ENCODE data around the gene INTS13. TPM values are rescaled to one million over a fixed set of nuclear protein-coding genes. Genes with fewer than 3 reads are reported as not detected.
"Not testable (repeated sequence)": the region's sequence is repeated elsewhere in the genome, so short reads cannot be mapped to it uniquely, and the experiment has no call there.

The INTS13 gene
- total RNA-seq, 1 donor: 50.5 TPM

DNA sequence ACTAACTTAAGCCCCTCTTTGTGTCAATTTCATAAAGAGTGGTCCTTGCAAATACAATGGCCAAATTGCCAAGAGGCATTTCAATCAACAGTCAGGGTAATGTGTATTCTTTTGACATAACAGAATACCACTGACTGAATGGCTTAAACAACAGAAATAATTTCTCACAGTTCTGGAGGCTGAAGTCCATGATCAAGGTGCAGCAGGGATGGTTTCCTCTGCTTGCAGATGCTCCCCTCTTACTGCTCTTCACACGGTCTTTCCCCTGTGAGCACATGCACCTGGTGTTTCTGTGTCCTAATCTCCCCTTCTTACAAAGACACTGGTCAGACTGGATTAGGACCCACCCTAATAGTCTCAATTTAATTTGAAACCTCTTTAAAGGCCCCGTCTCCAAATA, 32.4 kb upstream of the INTS13 start:
- H3K4me3 ChIP-seq (ENCODE audit: low read depth, low read length): no peak overlapping the region
- no peak for DNase-seq (ENCODE audit: low read depth)
- TF ChIP-seq, protein P1, sequence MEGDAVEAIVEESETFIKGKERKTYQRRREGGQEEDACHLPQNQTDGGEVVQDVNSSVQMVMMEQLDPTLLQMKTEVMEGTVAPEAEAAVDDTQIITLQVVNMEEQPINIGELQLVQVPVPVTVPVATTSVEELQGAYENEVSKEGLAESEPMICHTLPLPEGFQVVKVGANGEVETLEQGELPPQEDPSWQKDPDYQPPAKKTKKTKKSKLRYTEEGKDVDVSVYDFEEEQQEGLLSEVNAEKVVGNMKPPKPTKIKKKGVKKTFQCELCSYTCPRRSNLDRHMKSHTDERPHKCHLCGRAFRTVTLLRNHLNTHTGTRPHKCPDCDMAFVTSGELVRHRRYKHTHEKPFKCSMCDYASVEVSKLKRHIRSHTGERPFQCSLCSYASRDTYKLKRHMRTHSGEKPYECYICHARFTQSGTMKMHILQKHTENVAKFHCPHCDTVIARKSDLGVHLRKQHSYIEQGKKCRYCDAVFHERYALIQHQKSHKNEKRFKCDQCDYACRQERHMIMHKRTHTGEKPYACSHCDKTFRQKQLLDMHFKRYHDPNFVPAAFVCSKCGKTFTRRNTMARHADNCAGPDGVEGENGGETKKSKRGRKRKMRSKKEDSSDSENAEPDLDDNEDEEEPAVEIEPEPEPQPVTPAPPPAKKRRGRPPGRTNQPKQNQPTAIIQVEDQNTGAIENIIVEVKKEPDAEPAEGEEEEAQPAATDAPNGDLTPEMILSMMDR (IDR thresholded peaks at IDR 0.05; ENCODE audit: insufficient read depth, low read depth, low read length): no peak

DNA sequence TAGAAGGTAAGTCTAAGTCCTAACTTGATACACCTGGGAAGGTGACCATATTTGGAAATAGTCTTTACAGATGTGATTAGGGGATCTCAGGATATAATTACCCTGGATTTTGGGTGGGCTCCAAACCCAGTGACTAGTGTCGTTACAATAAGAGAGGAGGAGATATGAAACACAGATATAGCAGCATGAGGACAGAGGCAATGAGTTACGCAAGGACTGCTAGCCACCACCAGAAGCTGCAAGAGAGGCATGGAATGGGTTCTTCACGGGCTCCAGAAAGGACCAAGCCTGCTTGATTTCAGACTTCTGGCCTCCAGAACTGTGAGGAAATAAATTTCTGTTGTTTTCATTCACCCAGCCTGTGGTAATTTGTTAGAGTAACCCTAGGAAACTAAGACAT, 29.1 kb upstream of the INTS13 start:
- DNase-seq (ENCODE audit: low read depth): no peak
- TF ChIP-seq, protein P1 (IDR thresholded peaks at IDR 0.05; ENCODE audit: insufficient read depth, low read depth, low read length): no peak
- H3K4me3 ChIP-seq (ENCODE audit: low read depth, low read length): no peak overlapping the region

DNA sequence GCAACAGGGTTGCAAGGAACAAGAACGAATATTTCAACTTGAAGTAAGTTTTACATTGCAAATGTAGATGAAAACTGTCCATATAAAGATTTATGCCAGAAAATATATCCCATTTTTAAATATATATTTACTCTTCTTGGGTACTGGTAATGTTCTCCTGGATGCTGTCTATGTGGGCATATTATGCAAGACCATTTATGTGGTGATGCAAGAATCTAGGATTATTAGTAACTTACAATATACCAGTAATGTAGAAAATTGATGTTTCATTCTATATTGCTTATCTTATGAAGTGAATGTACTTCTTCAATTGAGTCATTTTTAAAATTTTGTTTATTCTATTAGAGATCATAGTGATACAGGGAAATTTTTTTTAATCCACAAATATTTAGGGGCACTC, 25.6 kb upstream of the INTS13 start:
- TF ChIP-seq, protein P1 (IDR thresholded peaks at IDR 0.05; ENCODE audit: insufficient read depth, low read depth, low read length): no peak
- H3K4me3 ChIP-seq (ENCODE audit: low read depth, low read length): no peak overlapping the region
- peak; percentile 47 for DNase-seq (ENCODE audit: low read depth)

DNA sequence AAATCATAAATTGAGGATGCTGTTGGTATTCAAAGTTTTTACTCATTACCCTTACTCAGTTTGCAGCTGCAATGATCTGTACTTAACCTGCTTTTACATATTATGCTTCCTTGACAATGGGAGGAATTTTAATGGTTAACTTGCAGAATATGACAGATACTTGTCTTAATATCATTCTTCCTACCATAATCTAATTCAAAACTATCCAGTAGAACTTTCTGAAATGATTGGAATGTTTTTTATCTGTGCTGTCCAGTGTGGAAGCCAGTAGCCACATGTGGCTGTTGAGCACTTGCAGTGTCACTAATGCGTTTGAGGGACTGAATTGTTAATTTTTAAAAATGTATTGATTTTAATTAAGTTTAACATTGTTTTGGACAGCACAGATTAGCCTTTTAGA, 24.0 kb upstream of the INTS13 start:
- H3K4me3 ChIP-seq (ENCODE audit: low read depth, low read length): no peak overlapping the region
- no peak for DNase-seq (ENCODE audit: low read depth)
- TF ChIP-seq, protein P1 (IDR thresholded peaks at IDR 0.05; ENCODE audit: insufficient read depth, low read depth, low read length): no peak

DNA sequence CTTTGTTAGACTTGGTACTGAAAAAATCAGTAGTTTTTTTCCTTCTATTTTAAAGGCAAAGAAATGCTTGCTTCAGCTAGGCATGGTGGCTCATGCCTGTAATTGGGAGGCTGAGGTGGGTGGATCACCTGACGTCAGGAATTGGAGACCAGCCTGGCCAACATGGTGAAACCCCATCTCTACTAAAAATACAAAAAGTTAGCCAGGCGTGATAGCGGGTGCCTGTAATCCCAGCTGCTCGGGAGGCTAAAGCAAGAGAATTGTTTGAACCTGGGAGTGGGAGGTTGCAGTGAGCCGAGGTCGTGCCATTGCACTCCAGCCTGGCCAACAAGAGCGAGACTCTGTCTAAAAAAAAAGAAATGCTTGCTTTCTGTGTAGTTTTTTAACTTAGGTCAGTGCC, 23.6 kb upstream of the INTS13 start:
- H3K4me3 ChIP-seq (ENCODE audit: low read depth, low read length); DNase-seq (ENCODE audit: low read depth): not testable (repeated sequence)

DNA sequence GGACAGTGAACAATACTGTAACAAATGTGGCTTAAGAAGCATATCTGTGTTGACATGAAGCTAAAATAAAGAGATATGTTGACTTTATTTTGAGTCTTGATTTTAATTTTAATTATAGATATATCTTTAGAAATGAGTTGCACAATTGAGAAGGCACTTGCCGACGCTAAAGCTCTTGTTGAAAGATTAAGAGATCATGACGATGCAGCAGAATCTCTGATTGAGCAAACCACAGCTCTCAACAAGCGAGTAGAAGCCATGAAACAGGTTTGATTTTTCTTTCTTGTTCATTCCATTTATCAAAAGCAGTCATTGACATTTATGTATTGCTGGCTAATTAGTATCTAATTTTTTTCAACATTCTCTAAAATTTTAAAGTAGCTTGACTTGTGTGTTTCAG, 16.2 kb upstream of the INTS13 start:
- H3K4me3 ChIP-seq (ENCODE audit: low read depth, low read length): no peak overlapping the region
- peak; percentile 20 for DNase-seq (ENCODE audit: low read depth)
- TF ChIP-seq, protein P1 (IDR thresholded peaks at IDR 0.05; ENCODE audit: insufficient read depth, low read depth, low read length): no peak

DNA sequence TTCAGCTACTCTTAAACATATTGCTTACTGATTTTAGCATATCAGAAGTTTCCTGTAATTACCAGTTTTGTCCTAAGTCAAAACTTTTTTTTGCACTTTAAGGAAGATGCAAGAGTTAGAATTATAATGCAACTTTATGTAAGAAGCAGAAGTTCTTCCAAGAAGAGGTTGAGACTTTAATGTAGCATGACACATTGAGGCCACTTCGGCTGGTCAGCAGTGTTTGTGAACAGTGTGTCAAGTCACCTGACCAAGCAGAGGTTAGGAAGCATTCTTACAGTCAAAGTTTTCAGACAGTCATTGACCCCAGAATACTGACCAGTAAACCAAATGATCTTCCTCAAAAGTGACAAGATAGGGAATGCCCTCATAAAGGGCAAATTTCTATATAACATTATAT, 15.7 kb upstream of the INTS13 start:
- TF ChIP-seq, protein P1 (IDR thresholded peaks at IDR 0.05; ENCODE audit: insufficient read depth, low read depth, low read length): no peak
- peak; percentile 55 for DNase-seq (ENCODE audit: low read depth)
- no peak overlapping the region for H3K4me3 ChIP-seq (ENCODE audit: low read depth, low read length)
